ENCODE measurements around the gene TDRKH. TPM values are rescaled to one million over a fixed set of nuclear protein-coding genes. Genes with fewer than 3 reads are reported as not detected.

Gene TDRKH
- total and polyA plus RNA-seq, 7 experiments from 2014 or later, result 7.7 to 23.1 (median 17.4) TPM

- Histone ChIP-seq H3K27me3 (ENCODE audit: control insufficient read depth in 2 of 2, insufficient read depth in 2 of 2, low read length in 2 of 2) (no peaks in the 10 kb centered on the region), H3K9me3 (ENCODE audit: control insufficient read depth in 2 of 3, low read length in 3 of 3) (no peaks in the 10 kb centered on the region), H3K4me1 (ENCODE audit: control insufficient read depth in 2 of 2, insufficient read depth in 2 of 2, low read length in 2 of 2) (peaks cover 11 to 12% of the 10 kb centered on the region in 2 donors), H3K27ac (ENCODE audit: low read depth, low read length) (peak within 1 kb of the TSS; percentile 81), H3K36me3 (ENCODE audit: control insufficient read depth in 2 of 3, insufficient read depth in 3 of 3, low read length in 3 of 3) (peaks cover 6 to 41% (median 12%) of the 10 kb centered on the region in 3 experiments), H3K4me3 (ENCODE audit: low read length) (peak within 1 kb of the TSS; percentile 76)
- H3K9me3 Mint-ChIP-seq, result peaks cover 0 to 3% (median 0%) of the 10 kb centered on the region in 11 donors
- ChIA-PET POLR2A (interaction anchor here (0.5 to 3.0 kb wide), 18 partner anchors 8 to 1283 kb away, joined by 3 to 24 read pairs (median 3); partner anchors contain the start of genes POGZ, SNX27 and TDRKH), CTCF (interaction anchor here (1.1 kb wide), 1 partner anchor 26 kb away, joined by 4 read pairs; no protein-coding TSS in a partner anchor)
- intact Hi-C loops (cut with micrococcal nuclease), result loop anchor here (1.0 to 5.0 kb wide), 7 partner anchors 27 to 564 kb away; partner anchors contain the start of genes TDRKH (in 2 of the 2), PI4KB (in 1 of the 2), PIP5K1A (in 1 of the 2) and RIIAD1 (in 1 of the 2)
- ATAC-seq (peak; percentile 99), DNase-seq (peak; percentile 73 to 85 (median 82))
- H3K27ac Mint-ChIP-seq, result peak within 1 kb of the TSS; percentile 92 to 100 (median 97)
- no peaks in the 10 kb centered on the region for H3K27me3 Mint-ChIP-seq
- H3K4me1 Mint-ChIP-seq, result peaks cover 13 to 28% (median 21%) of the 10 kb centered on the region in 7 donors
- H3K36me3 Mint-ChIP-seq, result peaks cover 3 to 23% (median 5%) of the 10 kb centered on the region in 5 donors
- peak within 1 kb of the TSS; percentile 91 to 98 (median 95) for H3K4me3 Mint-ChIP-seq
Measured at GRCh38 chr1:151762941-151763921, 27.1 kb downstream of the TDRKH start, which contains the start of gene MRPL9. Gene MRPL9 (minus strand): TSS chr1:151763496. CDS start chr1:151763479, 17 bp downstream.

- Mint-ChIP-seq H3K36me3 (peaks cover 3 to 35% (median 15%) of the 10 kb centered on the region in 5 donors), H3K27ac (peak overlapping the region in 7 of 9 donors; percentile 26 to 82 (median 52)), H3K27me3 (no peaks in the 10 kb centered on the region), H3K4me1 (peaks cover 13 to 30% (median 21%) of the 10 kb centered on the region in 7 donors), H3K9me3 (peaks cover 0 to 3% (median 0%) of the 10 kb centered on the region in 11 donors), H3K4me3 (peak overlapping the region in 6 of 10 donors; percentile 17 to 58 (median 30))
- Histone ChIP-seq H3K27me3 (ENCODE audit: control insufficient read depth in 2 of 2, insufficient read depth in 2 of 2, low read length in 2 of 2) (no peaks in the 10 kb centered on the region), H3K4me3 (ENCODE audit: low read length) (no peak overlapping the region), H3K9me3 (ENCODE audit: control insufficient read depth in 2 of 3, low read length in 3 of 3) (no peaks in the 10 kb centered on the region), H3K4me1 (ENCODE audit: control insufficient read depth in 2 of 2, insufficient read depth in 2 of 2, low read length in 2 of 2) (peaks cover 11 to 12% of the 10 kb centered on the region in 2 donors), H3K27ac (ENCODE audit: low read depth, low read length) (no peak overlapping the region), H3K36me3 (ENCODE audit: control insufficient read depth in 2 of 3, insufficient read depth in 3 of 3, low read length in 3 of 3) (peaks cover 6 to 56% (median 12%) of the 10 kb centered on the region in 3 experiments)
- intact Hi-C loops (cut with micrococcal nuclease), result loop anchor here (5.0 kb wide), 2 partner anchors 38 to 147 kb away; partner anchors contain the start of genes RIIAD1 (in 1 of the 2) and THEM4 (in 1 of the 2)
- DNase-seq (no peak), ATAC-seq (no peak)
- ChIA-PET POLR2A (interaction anchor here (0.6 kb wide), 1 partner anchor 510 kb away, joined by 6 read pairs; no protein-coding TSS in a partner anchor), CTCF (no interaction called here)
Measured at GRCh38 chr1:151760597-151761385, 29.5 kb downstream of the TDRKH start.

- Histone ChIP-seq H3K4me1 (ENCODE audit: control insufficient read depth in 2 of 2, insufficient read depth in 2 of 2, low read length in 2 of 2) (peaks cover 11% of the 10 kb centered on the region in 2 donors), H3K4me3 (ENCODE audit: low read length) (no peak overlapping the region), H3K36me3 (ENCODE audit: control insufficient read depth in 2 of 3, insufficient read depth in 3 of 3, low read length in 3 of 3) (peaks cover 6 to 63% (median 12%) of the 10 kb centered on the region in 3 experiments), H3K9me3 (ENCODE audit: control insufficient read depth in 2 of 3, low read length in 3 of 3) (no peaks in the 10 kb centered on the region), H3K27ac (ENCODE audit: low read depth, low read length) (no peak overlapping the region), H3K27me3 (ENCODE audit: control insufficient read depth in 2 of 2, insufficient read depth in 2 of 2, low read length in 2 of 2) (no peaks in the 10 kb centered on the region)
- ATAC-seq (no peak), DNase-seq (no peak)
- Mint-ChIP-seq H3K27me3 (no peaks in the 10 kb centered on the region), H3K27ac (no peak overlapping the region), H3K9me3 (peaks cover 0 to 3% (median 0%) of the 10 kb centered on the region in 11 donors), H3K36me3 (peaks cover 3 to 42% (median 15%) of the 10 kb centered on the region in 5 donors), H3K4me1 (peaks cover 11 to 28% (median 17%) of the 10 kb centered on the region in 7 donors), H3K4me3 (no peak overlapping the region)
- intact Hi-C loops (cut with micrococcal nuclease), result loop anchor here in 1 of 2 donors (5.0 kb wide), 1 partner anchor 37 kb away; the partner anchor contains the start of gene RIIAD1
- ChIA-PET POLR2A (no interaction called here), CTCF (no interaction called here)
Measured at GRCh38 chr1:151759241-151759640, 31.1 kb downstream of the TDRKH start.

- no peak for DNase-seq
- ATAC-seq, result peak; percentile 22
- POLR2A ChIA-PET, result no interaction called here
- Mint-ChIP-seq H3K27me3 (peaks cover 0 to 9% (median 0%) of the 10 kb centered on the region in 5 donors), H3K9me3 (peaks cover 0 to 2% (median 0%) of the 10 kb centered on the region in 11 donors), H3K27ac (no peak overlapping the region), H3K4me1 (peaks cover 0 to 10% (median 0%) of the 10 kb centered on the region in 7 donors), H3K36me3 (peaks cover 0 to 35% (median 15%) of the 10 kb centered on the region in 5 donors), H3K4me3 (no peak overlapping the region)
- Histone ChIP-seq H3K9me3 (ENCODE audit: control insufficient read depth in 2 of 3, low read length in 3 of 3) (no peaks in the 10 kb centered on the region), H3K4me3 (ENCODE audit: low read length) (no peak overlapping the region), H3K4me1 (ENCODE audit: control insufficient read depth in 2 of 2, insufficient read depth in 2 of 2, low read length in 2 of 2) (no peaks in the 10 kb centered on the region), H3K27me3 (ENCODE audit: control insufficient read depth in 2 of 2, insufficient read depth in 2 of 2, low read length in 2 of 2) (no peaks in the 10 kb centered on the region), H3K36me3 (ENCODE audit: control insufficient read depth in 2 of 3, insufficient read depth in 3 of 3, low read length in 3 of 3) (peaks cover 3 to 49% (median 5%) of the 10 kb centered on the region in 3 experiments), H3K27ac (ENCODE audit: low read depth, low read length) (no peak overlapping the region)
- intact Hi-C loops (cut with micrococcal nuclease), result loop anchor here in 1 of 2 donors (5.0 kb wide), 1 partner anchor 34 kb away; the partner anchor contains the start of gene RIIAD1
- CTCF ChIA-PET, result no interaction called here
Measured at GRCh38 chr1:151756291-151756690, 34.0 kb downstream of the TDRKH start.

- Mint-ChIP-seq H3K4me1 (peaks cover 0 to 6% (median 0%) of the 10 kb centered on the region in 7 donors), H3K27ac (no peak overlapping the region), H3K9me3 (peaks cover 0 to 21% (median 10%) of the 10 kb centered on the region in 11 donors), H3K36me3 (peaks cover 0 to 6% (median 6%) of the 10 kb centered on the region in 5 donors), H3K4me3 (no peak overlapping the region), H3K27me3 (peaks cover 0 to 35% (median 0%) of the 10 kb centered on the region in 5 donors)
- ATAC-seq (no peak), DNase-seq (no peak)
- ChIA-PET CTCF (no interaction called here), POLR2A (interaction anchor here (0.6 kb wide), 1 partner anchor 1386 kb away, joined by 3 read pairs; no protein-coding TSS in a partner anchor)
- no peaks in the 10 kb centered on the region for H3K27me3 ChIP-seq (ENCODE audit: control insufficient read depth in 2 of 2, insufficient read depth in 2 of 2, low read length in 2 of 2)
- peaks cover 0 to 12% (median 9%) of the 10 kb centered on the region in 3 experiments for H3K9me3 ChIP-seq (ENCODE audit: control insufficient read depth in 2 of 3, low read length in 3 of 3)
- intact Hi-C loops (cut with micrococcal nuclease), result no loop called here
- no peaks in the 10 kb centered on the region for H3K36me3 ChIP-seq (ENCODE audit: control insufficient read depth in 2 of 3, insufficient read depth in 3 of 3, low read length in 3 of 3)
- no peak overlapping the region for H3K27ac ChIP-seq (ENCODE audit: low read depth, low read length)
- H3K4me3 ChIP-seq (ENCODE audit: low read length), result no peak overlapping the region
- H3K4me1 ChIP-seq (ENCODE audit: control insufficient read depth in 2 of 2, insufficient read depth in 2 of 2, low read length in 2 of 2), result no peaks in the 10 kb centered on the region
Measured at GRCh38 chr1:151741516-151741915, 48.8 kb downstream of the TDRKH start.

Data from naive thymus-derived CD4-positive, alpha-beta T cell (primary cell).